HCT116 (cell line): ENCODE results near the gene ZNF785.

ENCODE experiments used
- EGR1 ChIP-seq: IDR thresholded peaks from 2 replicates; pipeline ENCODE4 v1.6.1; 2012; ENCODE audit warnings: low read depth
- EZH2 ChIP-seq: fragments of 200-600 bp; sonication (generic); IDR thresholded peaks from 2 replicates; pipeline ENCODE4 v1.6.1; 2017; ENCODE audit warnings: antibody characterized with exemption, mixed run types
- POLR2A ChIP-seq: IDR thresholded peaks from 2 replicates; pipeline ENCODE4 v1.7.0; 2011; ENCODE audit warnings: borderline replicate concordance; ENCODE audit not compliant: insufficient read depth, insufficient read length; ENCODE audit errors: extremely low read depth
- SRF ChIP-seq: IDR thresholded peaks from 2 replicates; pipeline ENCODE4 v1.6.1; 2012; ENCODE audit warnings: low read depth
- ZFX ChIP-seq: fragments of 450-650 bp; IDR thresholded peaks from 2 replicates; pipeline ENCODE4 v1.6.1; 2017
- TF ChIP-seq, protein P1 (sequence below), 3 experiments: fragments of 200-600 bp in 1 of 3; sonication (generic) in 1 of 3; IDR thresholded peaks in 2 of 3; conservative IDR thresholded peaks in 1 of 3; 2 replicates each; pipeline ENCODE4 v1.5.1; 2012 to 2017; ENCODE audit warnings: low read depth in 2 of 3, low read length in 2 of 3, antibody characterized with exemption in 1 of 3, borderline replicate concordance in 1 of 3, control low read depth in 1 of 3, mild to moderate bottlenecking in 1 of 3, mixed read lengths in 1 of 3, mixed run types in 1 of 3, moderate library complexity in 1 of 3; ENCODE audit not compliant: insufficient read depth in 1 of 3

- TF ChIP-seq, protein P1, sequence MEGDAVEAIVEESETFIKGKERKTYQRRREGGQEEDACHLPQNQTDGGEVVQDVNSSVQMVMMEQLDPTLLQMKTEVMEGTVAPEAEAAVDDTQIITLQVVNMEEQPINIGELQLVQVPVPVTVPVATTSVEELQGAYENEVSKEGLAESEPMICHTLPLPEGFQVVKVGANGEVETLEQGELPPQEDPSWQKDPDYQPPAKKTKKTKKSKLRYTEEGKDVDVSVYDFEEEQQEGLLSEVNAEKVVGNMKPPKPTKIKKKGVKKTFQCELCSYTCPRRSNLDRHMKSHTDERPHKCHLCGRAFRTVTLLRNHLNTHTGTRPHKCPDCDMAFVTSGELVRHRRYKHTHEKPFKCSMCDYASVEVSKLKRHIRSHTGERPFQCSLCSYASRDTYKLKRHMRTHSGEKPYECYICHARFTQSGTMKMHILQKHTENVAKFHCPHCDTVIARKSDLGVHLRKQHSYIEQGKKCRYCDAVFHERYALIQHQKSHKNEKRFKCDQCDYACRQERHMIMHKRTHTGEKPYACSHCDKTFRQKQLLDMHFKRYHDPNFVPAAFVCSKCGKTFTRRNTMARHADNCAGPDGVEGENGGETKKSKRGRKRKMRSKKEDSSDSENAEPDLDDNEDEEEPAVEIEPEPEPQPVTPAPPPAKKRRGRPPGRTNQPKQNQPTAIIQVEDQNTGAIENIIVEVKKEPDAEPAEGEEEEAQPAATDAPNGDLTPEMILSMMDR (IDR thresholded peaks at IDR 0.05 in 2 of 3, conservative IDR thresholded peaks at IDR 0.05 in 1 of 3; ENCODE audit: borderline replicate concordance in 1 of 3, insufficient read depth in 1 of 3, low read depth in 2 of 3, low read length in 2 of 3) = no peak
- TF ChIP-seq EZH2 (no peak), POLR2A (no peak), EGR1 (no peak), SRF (no peak), ZFX (no peak)
These were observed 37.0 kb upstream of the ZNF785 start for GRCh38 chr16:30622455-30623032.
